Measurements from ENCODE around the gene OGFOD1. TPM values are rescaled to one million over a fixed set of nuclear protein-coding genes. Genes with fewer than 3 reads are reported as not detected.
"Not testable (repeated sequence)": the region's sequence is repeated elsewhere in the genome, so short reads cannot be mapped to it uniquely, and the experiment has no call there.

The OGFOD1 gene
- total and polyA plus RNA-seq, 2 experiments from 2014 or later = 74.5 to 76.3 TPM

DNA sequence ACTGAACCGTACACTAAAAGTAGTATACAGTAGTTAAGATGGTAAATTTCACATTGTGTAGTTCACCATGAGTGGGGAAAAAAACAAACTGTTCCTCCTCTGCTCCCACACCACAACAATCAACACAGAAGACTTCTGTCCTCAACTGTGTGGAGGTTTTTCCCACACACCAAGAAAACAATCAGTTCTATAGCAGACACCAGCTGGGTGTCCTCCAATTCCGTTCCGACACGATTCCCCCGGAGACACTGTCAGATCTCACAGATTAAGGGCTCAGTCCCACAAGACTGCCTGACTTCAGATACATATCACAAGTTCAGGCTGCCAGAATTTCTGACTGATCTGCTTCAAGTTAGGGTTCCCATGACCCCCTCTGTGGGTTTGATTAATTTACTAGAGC, 36.7 kb downstream of the OGFOD1 start:
- ATAC-seq (no peak), DNase-seq (ENCODE audit: low spot score) (no peak)
- Histone ChIP-seq H3K9me2 (ENCODE audit: insufficient read depth) (no peaks in the 10 kb centered on the region), H3K27ac (ENCODE audit: low read depth) (no peak overlapping the region), H3K4me3 (no peak overlapping the region), H3K4me1 (ENCODE audit: insufficient read depth) (no peaks in the 10 kb centered on the region), H3K79me2 (replicated peaks; ENCODE audit: insufficient read depth) (no peaks in the 10 kb centered on the region), H4K20me1 (replicated peaks; ENCODE audit: insufficient read depth) (no peaks in the 10 kb centered on the region), H3K36me3 (ENCODE audit: insufficient read depth) (no peaks in the 10 kb centered on the region), H3K4me2 (no peak overlapping the region), H3K27me3 (ENCODE audit: insufficient read depth) (no peaks in the 10 kb centered on the region), H2AFZ (no peak overlapping the region), H3F3A (replicated peaks; ENCODE audit: low read depth) (no peaks in the 10 kb centered on the region)
- no peak overlapping the region for H3K27ac Mint-ChIP-seq
- H3K9me3 Mint-ChIP-seq = no peaks in the 10 kb centered on the region
- TF ChIP-seq EZH2phosphoT487 (IDR thresholded peaks at IDR 0.05; ENCODE audit: unreplicated experiment) = no peak
- TF ChIP-seq, protein P1, sequence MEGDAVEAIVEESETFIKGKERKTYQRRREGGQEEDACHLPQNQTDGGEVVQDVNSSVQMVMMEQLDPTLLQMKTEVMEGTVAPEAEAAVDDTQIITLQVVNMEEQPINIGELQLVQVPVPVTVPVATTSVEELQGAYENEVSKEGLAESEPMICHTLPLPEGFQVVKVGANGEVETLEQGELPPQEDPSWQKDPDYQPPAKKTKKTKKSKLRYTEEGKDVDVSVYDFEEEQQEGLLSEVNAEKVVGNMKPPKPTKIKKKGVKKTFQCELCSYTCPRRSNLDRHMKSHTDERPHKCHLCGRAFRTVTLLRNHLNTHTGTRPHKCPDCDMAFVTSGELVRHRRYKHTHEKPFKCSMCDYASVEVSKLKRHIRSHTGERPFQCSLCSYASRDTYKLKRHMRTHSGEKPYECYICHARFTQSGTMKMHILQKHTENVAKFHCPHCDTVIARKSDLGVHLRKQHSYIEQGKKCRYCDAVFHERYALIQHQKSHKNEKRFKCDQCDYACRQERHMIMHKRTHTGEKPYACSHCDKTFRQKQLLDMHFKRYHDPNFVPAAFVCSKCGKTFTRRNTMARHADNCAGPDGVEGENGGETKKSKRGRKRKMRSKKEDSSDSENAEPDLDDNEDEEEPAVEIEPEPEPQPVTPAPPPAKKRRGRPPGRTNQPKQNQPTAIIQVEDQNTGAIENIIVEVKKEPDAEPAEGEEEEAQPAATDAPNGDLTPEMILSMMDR (conservative IDR thresholded peaks at IDR 0.05; ENCODE audit: low read depth in 2 of 2) = no peak
- TF ChIP-seq STAT1 (IDR thresholded peaks at IDR 0.05; ENCODE audit: unreplicated experiment) = no peak
- TF ChIP-seq ZNF462 (CRISPR knock-in tag; IDR thresholded peaks at IDR 0.05) = no peak
- no peak for TF ChIP-seq NANOG (IDR thresholded peaks at IDR 0.05; ENCODE audit: borderline replicate concordance)
- TF ChIP-seq EZH2 (IDR thresholded peaks at IDR 0.05; ENCODE audit: low read depth, unreplicated experiment) = no peak
- no peak for TF ChIP-seq CREB1 (CRISPR knock-in tag; IDR thresholded peaks at IDR 0.05; ENCODE audit: low read depth)
- no peak for TF ChIP-seq ZNF114 (CRISPR knock-in tag; IDR thresholded peaks at IDR 0.05)
- TF ChIP-seq JUNB (IDR thresholded peaks at IDR 0.05; ENCODE audit: unreplicated experiment) = no peak
- no peak for TF ChIP-seq POLR2AphosphoS5 (IDR thresholded peaks at IDR 0.05; ENCODE audit: low read depth)
- H3K4me3 Mint-ChIP-seq = no peak overlapping the region
- H3K36me3 Mint-ChIP-seq (ENCODE audit: low read depth) = no peaks in the 10 kb centered on the region
- H3K4me1 Mint-ChIP-seq = no peaks in the 10 kb centered on the region
- H3K27me3 Mint-ChIP-seq (ENCODE audit: insufficient read depth, low read depth, poor library complexity) = peaks cover 2% of the 10 kb centered on the region

DNA sequence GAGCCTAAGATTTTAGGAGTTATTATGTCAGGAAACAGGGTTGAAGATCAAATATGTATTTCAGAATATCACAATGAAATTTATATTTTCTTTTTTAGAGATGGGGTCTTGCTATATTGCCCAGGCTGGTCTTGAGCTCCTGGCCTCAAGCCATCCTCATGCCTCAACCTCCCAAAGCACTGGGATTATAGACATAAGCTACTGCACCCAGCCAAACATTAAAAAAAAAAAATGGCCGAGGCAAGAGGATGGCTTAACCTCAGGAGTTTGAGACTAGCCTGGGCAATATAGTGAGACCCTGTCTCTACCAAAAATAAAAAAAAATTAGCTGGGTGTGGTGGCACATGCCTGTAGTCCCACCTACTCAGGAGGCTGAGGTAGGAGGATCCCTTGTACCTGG, 37.5 kb downstream of the OGFOD1 start:
- not testable (repeated sequence) for H3K9me2 ChIP-seq (ENCODE audit: insufficient read depth); H3K27me3 Mint-ChIP-seq (ENCODE audit: insufficient read depth, low read depth, poor library complexity); H3K36me3 Mint-ChIP-seq (ENCODE audit: low read depth); H3K27me3 ChIP-seq (ENCODE audit: insufficient read depth); H2AFZ ChIP-seq; H4K20me1 ChIP-seq (replicated peaks; ENCODE audit: insufficient read depth); H3K4me3 Mint-ChIP-seq; H3K4me3 ChIP-seq; H3K79me2 ChIP-seq (replicated peaks; ENCODE audit: insufficient read depth); H3K36me3 ChIP-seq (ENCODE audit: insufficient read depth); H3K27ac ChIP-seq (ENCODE audit: low read depth); H3K9me3 Mint-ChIP-seq; H3K4me1 Mint-ChIP-seq; H3K27ac Mint-ChIP-seq; ATAC-seq; H3K4me1 ChIP-seq (ENCODE audit: insufficient read depth); H3F3A ChIP-seq (replicated peaks; ENCODE audit: low read depth); DNase-seq (ENCODE audit: low spot score); H3K4me2 ChIP-seq
